ENCODE results near the gene NCAPG2.

DNA sequence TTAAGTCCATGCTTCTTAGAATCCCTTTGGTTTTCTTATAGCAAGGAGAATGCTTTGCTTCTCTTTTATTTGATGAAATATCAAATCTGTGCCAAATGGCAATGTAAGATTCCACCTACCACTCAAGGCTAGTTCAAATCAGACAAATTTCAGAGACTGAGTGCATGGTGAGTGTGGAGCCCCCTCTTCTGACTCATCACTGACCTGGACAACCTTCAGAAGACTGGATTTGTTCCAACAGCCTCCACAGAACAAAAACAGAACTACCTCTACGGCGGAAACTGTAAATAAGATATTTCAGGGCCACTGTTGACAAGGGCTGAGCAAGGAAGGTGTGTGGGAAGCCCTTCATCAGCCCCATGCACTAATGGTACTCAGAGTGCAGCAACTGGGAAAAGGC is 21.1 kb downstream of the NCAPG2 start:
- TF ChIP-seq TAF1 (IDR thresholded peaks at IDR 0.05; ENCODE audit: borderline replicate concordance, insufficient read depth, low read length): no peak
- no peak for TF ChIP-seq FOXP2 (optimal IDR thresholded peaks at IDR 0.05; ENCODE audit: borderline replicate concordance, extremely low read depth, extremely low read length, insufficient read depth)
- no peak for TF ChIP-seq POLR2AphosphoS5 (IDR thresholded peaks at IDR 0.05; ENCODE audit: low read depth, low read length)
- TF ChIP-seq, protein P1, sequence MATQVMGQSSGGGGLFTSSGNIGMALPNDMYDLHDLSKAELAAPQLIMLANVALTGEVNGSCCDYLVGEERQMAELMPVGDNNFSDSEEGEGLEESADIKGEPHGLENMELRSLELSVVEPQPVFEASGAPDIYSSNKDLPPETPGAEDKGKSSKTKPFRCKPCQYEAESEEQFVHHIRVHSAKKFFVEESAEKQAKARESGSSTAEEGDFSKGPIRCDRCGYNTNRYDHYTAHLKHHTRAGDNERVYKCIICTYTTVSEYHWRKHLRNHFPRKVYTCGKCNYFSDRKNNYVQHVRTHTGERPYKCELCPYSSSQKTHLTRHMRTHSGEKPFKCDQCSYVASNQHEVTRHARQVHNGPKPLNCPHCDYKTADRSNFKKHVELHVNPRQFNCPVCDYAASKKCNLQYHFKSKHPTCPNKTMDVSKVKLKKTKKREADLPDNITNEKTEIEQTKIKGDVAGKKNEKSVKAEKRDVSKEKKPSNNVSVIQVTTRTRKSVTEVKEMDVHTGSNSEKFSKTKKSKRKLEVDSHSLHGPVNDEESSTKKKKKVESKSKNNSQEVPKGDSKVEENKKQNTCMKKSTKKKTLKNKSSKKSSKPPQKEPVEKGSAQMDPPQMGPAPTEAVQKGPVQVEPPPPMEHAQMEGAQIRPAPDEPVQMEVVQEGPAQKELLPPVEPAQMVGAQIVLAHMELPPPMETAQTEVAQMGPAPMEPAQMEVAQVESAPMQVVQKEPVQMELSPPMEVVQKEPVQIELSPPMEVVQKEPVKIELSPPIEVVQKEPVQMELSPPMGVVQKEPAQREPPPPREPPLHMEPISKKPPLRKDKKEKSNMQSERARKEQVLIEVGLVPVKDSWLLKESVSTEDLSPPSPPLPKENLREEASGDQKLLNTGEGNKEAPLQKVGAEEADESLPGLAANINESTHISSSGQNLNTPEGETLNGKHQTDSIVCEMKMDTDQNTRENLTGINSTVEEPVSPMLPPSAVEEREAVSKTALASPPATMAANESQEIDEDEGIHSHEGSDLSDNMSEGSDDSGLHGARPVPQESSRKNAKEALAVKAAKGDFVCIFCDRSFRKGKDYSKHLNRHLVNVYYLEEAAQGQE (IDR thresholded peaks at IDR 0.05; ENCODE audit: insufficient read depth in 1 of 2, low read depth in 2 of 2, low read length in 2 of 2): no peak
- TF ChIP-seq SIN3A (IDR thresholded peaks at IDR 0.05; ENCODE audit: borderline replicate concordance, insufficient read depth, low read length): no peak

Measured in PFSK-1 (cell line).